Vagina (tissue), 2 donors: Measurements from ENCODE around the gene KLK4. TPM values are rescaled to one million over a fixed set of nuclear protein-coding genes. Genes with fewer than 3 reads are reported as not detected.

Experiments
- DNase-seq, 2 donors: peaks; one replicate each; pipeline ENCODE4 v3.0.0-alpha.2; 2017; ENCODE audit errors: extremely low spot score in 2 of 2
- H3K27ac ChIP-seq: fragments of 200-600 bp; sonication (generic); one replicate; pipeline ENCODE4 v1.5.1; 2019
- H3K27me3 ChIP-seq: fragments of 200-600 bp; sonication (generic); one replicate; pipeline ENCODE4 v1.5.1; 2019
- H3K36me3 ChIP-seq, 2 donors: fragments of 200-600 bp; sonication (generic); one replicate each; pipeline ENCODE4 v1.5.1; 2017 to 2019
- H3K4me1 ChIP-seq: fragments of 200-600 bp; sonication (generic); one replicate; pipeline ENCODE4 v1.5.1; 2019
- H3K4me3 ChIP-seq, 2 donors: fragments of 200-600 bp; sonication (generic); 1 replicate in 1 of 2; 2 replicates in 1 of 2; pipeline ENCODE4 v1.5.1; 2016 to 2019
- H3K9me3 ChIP-seq: fragments of 200-600 bp; sonication (generic); one replicate; pipeline ENCODE4 v1.5.1; 2019
- CTCF ChIP-seq, 3 experiments: fragments of 450-650 bp in 2 of 3; fragments of 200-600 bp in 1 of 3; sonication (generic) in 1 of 3; IDR thresholded peaks; one replicate each; pipeline ENCODE4 v1.5.1; 2017 to 2019; ENCODE audit warnings: antibody characterized with exemption in 3 of 3, mild to moderate bottlenecking in 2 of 3, moderate library complexity in 2 of 3
- POLR2A ChIP-seq, 2 donors: fragments of 450-650 bp; IDR thresholded peaks; one replicate each; pipeline ENCODE4 v1.6.1; 2017; ENCODE audit warnings: antibody characterized with exemption in 2 of 2, mild to moderate bottlenecking in 2 of 2, moderate library complexity in 2 of 2
- POLR2AphosphoS5 ChIP-seq, 2 donors: sonication (generic); formaldehyde crosslinking; IDR thresholded peaks; one replicate each; pipeline ENCODE4 v1.9.0; 2017; ENCODE audit warnings: antibody characterized with exemption in 2 of 2, mild to moderate bottlenecking in 2 of 2, low read depth in 1 of 2; ENCODE audit not compliant: insufficient read depth in 1 of 2
- intact Hi-C: fragments of 100-400 bp; cut with DNase I; formaldehyde crosslinking; loops from one replicate; pipeline ENCODE4 v1.15.1; 2023
- total RNA-seq: library from RNA; depleted of rRNA; stranded (reverse); fragments of >200 nt; gene quantifications from one replicate; pipeline ENCODE4 v1.2.3, GENCODE V29; 2016

KLK4 gene
- total RNA-seq, 1 donor from 2014 or later: not detected

GRCh38 chr19:50916069-50916468 is 4.9 kb upstream of the KLK4 start:
- no peak overlapping the region for H3K27ac ChIP-seq
- no peak for TF ChIP-seq POLR2AphosphoS5 (IDR thresholded peaks at IDR 0.05; ENCODE audit: insufficient read depth in 1 of 2, low read depth in 1 of 2)
- TF ChIP-seq POLR2A (IDR thresholded peaks at IDR 0.05): no peak
- no peak for TF ChIP-seq CTCF (IDR thresholded peaks at IDR 0.05)
- no peak overlapping the region for H3K4me3 ChIP-seq
- no peak for DNase-seq
- H3K4me1 ChIP-seq: no peaks in the 10 kb centered on the region
- H3K9me3 ChIP-seq: no peaks in the 10 kb centered on the region
- intact Hi-C loops: no loop called here
- no peaks in the 10 kb centered on the region for H3K27me3 ChIP-seq
- H3K36me3 ChIP-seq: no peaks in the 10 kb centered on the region

GRCh38 chr19:50912727-50913716 is 1.8 kb upstream of the KLK4 start:
- no peak for DNase-seq
- H3K27ac ChIP-seq: no peak overlapping the region
- H3K4me1 ChIP-seq: peaks cover 8% of the 10 kb centered on the region
- H3K4me3 ChIP-seq: no peak overlapping the region
- TF ChIP-seq POLR2A (IDR thresholded peaks at IDR 0.05): no peak
- no peak for TF ChIP-seq CTCF (IDR thresholded peaks at IDR 0.05)
- TF ChIP-seq POLR2AphosphoS5 (IDR thresholded peaks at IDR 0.05; ENCODE audit: insufficient read depth in 1 of 2, low read depth in 1 of 2): no peak
- intact Hi-C loops: no loop called here
- H3K27me3 ChIP-seq: no peaks in the 10 kb centered on the region
- H3K36me3 ChIP-seq: no peaks in the 10 kb centered on the region
- H3K9me3 ChIP-seq: no peaks in the 10 kb centered on the region

GRCh38 chr19:50912102-50912599 is 956 bp upstream of the KLK4 start:
- Histone ChIP-seq H3K27me3 (no peaks in the 10 kb centered on the region), H3K4me1 (peaks cover 8% of the 10 kb centered on the region), H3K9me3 (no peaks in the 10 kb centered on the region), H3K4me3 (no peak overlapping the region), H3K27ac (no peak overlapping the region), H3K36me3 (no peaks in the 10 kb centered on the region)
- intact Hi-C loops: no loop called here
- no peak for DNase-seq
- no peak for TF ChIP-seq POLR2A (IDR thresholded peaks at IDR 0.05)
- TF ChIP-seq POLR2AphosphoS5 (IDR thresholded peaks at IDR 0.05; ENCODE audit: insufficient read depth in 1 of 2, low read depth in 1 of 2): no peak
- no peak for TF ChIP-seq CTCF (IDR thresholded peaks at IDR 0.05)

GRCh38 chr19:50910722-50911121 is 473 bp downstream of the KLK4 start:
- H3K36me3 ChIP-seq: no peaks in the 10 kb centered on the region
- H3K4me1 ChIP-seq: peaks cover 8% of the 10 kb centered on the region
- intact Hi-C loops: no loop called here
- no peak overlapping the region for H3K27ac ChIP-seq
- H3K27me3 ChIP-seq: no peaks in the 10 kb centered on the region
- no peaks in the 10 kb centered on the region for H3K9me3 ChIP-seq
- no peak for TF ChIP-seq POLR2AphosphoS5 (IDR thresholded peaks at IDR 0.05; ENCODE audit: insufficient read depth in 1 of 2, low read depth in 1 of 2)
- TF ChIP-seq POLR2A (IDR thresholded peaks at IDR 0.05): no peak
- TF ChIP-seq CTCF (IDR thresholded peaks at IDR 0.05): no peak
- no peak overlapping the region for H3K4me3 ChIP-seq
- DNase-seq: no peak
